ENCODE data around the gene DSP. TPM values are rescaled to one million over a fixed set of nuclear protein-coding genes. Genes with fewer than 3 reads are reported as not detected.

The DSP gene
- total RNA-seq, 1 donor from 2014 or later, result 7.2 TPM

GRCh38 chr6:7566107-7566506 lies 24.6 kb downstream of the DSP start:
- Histone ChIP-seq H3K27me3 (no peaks in the 10 kb centered on the region), H3K4me3 (no peak overlapping the region), H3K27ac (no peak overlapping the region), H3K36me3 (no peaks in the 10 kb centered on the region), H3K4me1 (no peaks in the 10 kb centered on the region), H3K9me3 (no peaks in the 10 kb centered on the region)
- no peak for DNase-seq (ENCODE audit: low spot score in 2 of 2)
- TF ChIP-seq CTCF (IDR thresholded peaks at IDR 0.05), result no peak
- intact Hi-C loops (cut with DNase I), result no loop called here

- H3K27me3 ChIP-seq, result no peaks in the 10 kb centered on the region
- no peaks in the 10 kb centered on the region for H3K4me1 ChIP-seq
- no peak for DNase-seq (ENCODE audit: low spot score in 2 of 2)
- no peaks in the 10 kb centered on the region for H3K9me3 ChIP-seq
- no peak for TF ChIP-seq CTCF (IDR thresholded peaks at IDR 0.05)
- H3K27ac ChIP-seq, result no peak overlapping the region
- H3K36me3 ChIP-seq, result no peaks in the 10 kb centered on the region
- no peak overlapping the region for H3K4me3 ChIP-seq
- intact Hi-C loops (cut with DNase I), result no loop called here
These were observed 25.2 kb downstream of the DSP start for GRCh38 chr6:7566617-7567173.

GRCh38 chr6:7568021-7568420 lies 26.6 kb downstream of the DSP start:
- Histone ChIP-seq H3K4me1 (no peaks in the 10 kb centered on the region), H3K27ac (no peak overlapping the region), H3K4me3 (no peak overlapping the region), H3K9me3 (no peaks in the 10 kb centered on the region), H3K27me3 (no peaks in the 10 kb centered on the region), H3K36me3 (no peaks in the 10 kb centered on the region)
- intact Hi-C loops (cut with DNase I), result no loop called here
- TF ChIP-seq CTCF (IDR thresholded peaks at IDR 0.05), result no peak
- DNase-seq (ENCODE audit: low spot score in 2 of 2), result no peak

GRCh38 chr6:7569082-7569481 lies 27.6 kb downstream of the DSP start:
- no peaks in the 10 kb centered on the region for H3K36me3 ChIP-seq
- no peak overlapping the region for H3K4me3 ChIP-seq
- no peak for DNase-seq (ENCODE audit: low spot score in 2 of 2)
- H3K27ac ChIP-seq, result no peak overlapping the region
- no peaks in the 10 kb centered on the region for H3K4me1 ChIP-seq
- no peaks in the 10 kb centered on the region for H3K27me3 ChIP-seq
- TF ChIP-seq CTCF (IDR thresholded peaks at IDR 0.05), result no peak
- H3K9me3 ChIP-seq, result no peaks in the 10 kb centered on the region
- intact Hi-C loops (cut with DNase I), result no loop called here

GRCh38 chr6:7572213-7572943 lies 30.9 kb downstream of the DSP start:
- intact Hi-C loops (cut with DNase I), result no loop called here
- Histone ChIP-seq H3K4me1 (no peaks in the 10 kb centered on the region), H3K36me3 (no peaks in the 10 kb centered on the region), H3K4me3 (no peak overlapping the region), H3K27me3 (no peaks in the 10 kb centered on the region), H3K27ac (no peak overlapping the region), H3K9me3 (no peaks in the 10 kb centered on the region)
- DNase-seq (ENCODE audit: low spot score in 2 of 2), result no peak
- TF ChIP-seq CTCF (IDR thresholded peaks at IDR 0.05), result no peak
